Mucosa of stomach (tissue), 1 donor: ENCODE results near the gene ALDOC.

ENCODE experiments used
- H3K27me3 ChIP-seq: one replicate; pipeline ENCODE4 v1.7.0; 2013; ENCODE audit warnings: mild to moderate bottlenecking, low read length; ENCODE audit not compliant: control insufficient read depth, insufficient read depth
- H3K36me3 ChIP-seq: one replicate; pipeline ENCODE4 v1.7.0; 2013; ENCODE audit warnings: low read length; ENCODE audit not compliant: control insufficient read depth, insufficient read depth
- H3K4me1 ChIP-seq: one replicate; pipeline ENCODE4 v1.7.0; 2013; ENCODE audit warnings: mild to moderate bottlenecking, low read length; ENCODE audit not compliant: control insufficient read depth, insufficient read depth
- H3K4me3 ChIP-seq: one replicate; pipeline ENCODE4 v1.7.0; 2013; ENCODE audit warnings: low read length
- H3K9ac ChIP-seq: one replicate; pipeline ENCODE4 v1.7.0; 2013; ENCODE audit warnings: mild to moderate bottlenecking, low read length, moderate library complexity
- H3K9me3 ChIP-seq: one replicate; pipeline ENCODE4 v1.7.0; 2013; ENCODE audit warnings: mild to moderate bottlenecking, low read length, moderate library complexity; ENCODE audit not compliant: control insufficient read depth
- donor health status: Pancreatic carcinoma.

Gene ALDOC

DNA sequence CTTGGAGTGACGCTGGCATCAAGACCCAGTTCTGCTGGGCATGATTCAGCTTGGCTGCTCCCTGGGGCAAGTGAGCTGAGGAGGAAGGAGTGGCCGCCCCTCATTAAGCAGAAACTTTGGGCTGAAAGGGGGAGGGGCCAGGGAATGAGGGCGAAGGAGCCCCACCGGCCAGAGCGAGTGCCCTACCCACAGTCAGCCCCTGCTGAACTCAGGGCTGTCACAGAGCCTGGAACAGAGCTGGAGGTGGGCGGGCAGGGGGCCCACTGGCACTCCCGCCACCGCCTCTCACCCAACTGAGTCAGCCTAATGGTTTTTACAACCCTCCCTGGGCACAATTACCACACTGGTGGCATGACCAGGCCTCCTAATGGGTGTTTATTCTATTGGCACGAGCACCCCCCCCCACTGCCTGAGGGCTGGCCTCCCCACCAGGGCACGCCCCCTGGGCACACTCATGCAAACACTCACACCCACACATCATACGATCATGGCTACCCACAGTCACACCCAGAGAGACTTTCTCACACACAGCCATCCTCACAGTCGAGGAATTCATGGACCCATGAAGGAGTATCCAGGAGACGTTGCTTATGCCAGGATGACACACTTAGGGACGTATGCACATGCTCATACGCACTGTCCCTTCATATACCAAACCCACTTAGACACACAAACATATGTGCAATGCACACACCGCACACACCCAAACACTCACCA lies 43.4 kb downstream of the ALDOC start:
- H3K4me1 ChIP-seq = peaks cover 57% of the 10 kb centered on the region
- H3K27me3 ChIP-seq = peaks cover 5% of the 10 kb centered on the region
- no peak overlapping the region for H3K4me3 ChIP-seq
- no peaks in the 10 kb centered on the region for H3K9me3 ChIP-seq
- H3K9ac ChIP-seq = no peak overlapping the region
- no peaks in the 10 kb centered on the region for H3K36me3 ChIP-seq

DNA sequence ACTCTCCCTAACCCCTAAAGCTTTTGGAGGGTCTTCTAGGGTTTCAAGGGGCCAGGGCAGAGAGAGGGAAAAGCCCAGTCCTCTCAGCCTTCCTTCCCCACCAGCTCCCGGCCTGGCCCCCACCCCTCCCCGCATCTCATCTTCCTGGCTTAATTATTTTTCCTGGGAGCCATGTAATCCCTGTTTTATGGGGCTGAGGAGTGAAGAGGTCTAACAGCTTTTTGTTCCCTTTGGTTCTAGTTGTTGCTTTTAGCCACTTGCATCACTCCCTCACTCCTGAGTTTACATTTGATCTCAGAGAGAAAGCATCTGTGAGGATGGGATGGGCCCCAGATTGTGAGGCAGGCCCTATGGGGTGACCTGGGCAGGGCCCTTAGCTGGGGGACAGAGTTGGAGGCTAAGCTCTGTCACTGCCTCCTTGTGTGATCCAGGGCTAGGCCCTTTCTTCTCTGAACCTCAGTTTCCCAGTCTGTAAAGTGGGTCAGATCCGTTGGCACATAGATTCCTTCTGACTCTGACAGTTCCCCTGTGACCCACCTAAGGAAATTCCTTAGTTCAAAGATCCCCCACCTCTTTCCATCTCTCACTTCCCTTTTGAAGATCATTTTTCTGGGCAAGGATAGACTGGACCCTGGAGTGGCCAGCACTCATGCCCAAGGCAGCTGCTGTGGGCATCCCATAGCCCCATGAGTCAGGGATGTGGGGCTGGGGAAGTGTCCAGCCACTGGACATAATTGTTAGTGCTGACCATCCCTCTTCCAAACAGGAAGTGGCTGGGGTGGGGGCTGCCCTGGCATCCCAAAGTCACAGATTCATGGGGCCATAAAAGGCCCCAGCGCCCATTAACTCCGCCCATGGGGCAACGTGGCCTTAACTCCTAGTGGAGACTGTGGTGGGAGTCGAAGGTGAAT lies 44.4 kb downstream of the ALDOC start:
- Histone ChIP-seq H3K4me1 (peaks cover 64% of the 10 kb centered on the region), H3K36me3 (no peaks in the 10 kb centered on the region), H3K4me3 (no peak overlapping the region), H3K9ac (no peak overlapping the region), H3K9me3 (no peaks in the 10 kb centered on the region), H3K27me3 (peaks cover 5% of the 10 kb centered on the region)

DNA sequence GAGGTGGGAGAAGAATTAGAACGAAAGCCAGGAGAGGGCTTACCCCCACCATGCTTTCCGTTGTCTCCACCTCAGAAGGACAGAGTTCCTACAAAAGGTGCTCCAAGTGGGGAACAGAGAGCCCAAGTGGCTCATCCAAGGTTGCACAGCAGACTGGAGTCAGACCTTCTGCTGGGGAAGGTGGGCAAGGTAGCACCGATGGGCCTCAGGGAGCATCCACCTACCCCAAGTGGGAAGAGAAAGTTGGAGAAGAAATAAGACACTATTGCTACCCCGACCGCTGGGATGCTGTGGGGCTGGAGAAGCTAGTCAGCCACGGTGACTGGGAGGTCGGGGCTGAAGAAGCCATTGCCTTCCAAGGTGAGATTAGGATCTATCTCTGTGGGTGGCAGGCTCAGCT lies 45.8 kb downstream of the ALDOC start:
- H3K4me1 ChIP-seq = peaks cover 64% of the 10 kb centered on the region
- H3K9ac ChIP-seq = no peak overlapping the region
- peaks cover 5% of the 10 kb centered on the region for H3K27me3 ChIP-seq
- H3K36me3 ChIP-seq = no peaks in the 10 kb centered on the region
- H3K4me3 ChIP-seq = no peak overlapping the region
- H3K9me3 ChIP-seq = no peaks in the 10 kb centered on the region

DNA sequence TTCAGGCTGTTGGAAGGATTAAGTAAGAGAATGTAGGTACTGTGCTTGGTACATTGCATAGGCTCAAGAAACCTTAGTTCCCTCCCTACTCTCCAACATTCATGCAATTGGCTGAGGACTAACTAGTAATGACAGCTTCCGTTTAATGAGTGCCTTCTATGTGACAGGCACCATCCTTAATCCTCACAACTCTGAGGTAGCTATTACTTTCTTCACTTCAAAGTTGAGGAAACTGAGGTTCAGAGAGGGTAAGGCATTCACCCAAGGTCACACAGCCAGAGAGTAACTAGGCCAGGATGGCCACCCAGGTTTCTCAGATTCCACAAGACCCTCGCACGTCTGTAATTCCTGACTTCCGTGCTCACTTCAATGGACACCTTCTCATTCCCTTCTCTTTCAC lies 46.4 kb downstream of the ALDOC start:
- no peaks in the 10 kb centered on the region for H3K9me3 ChIP-seq
- no peak overlapping the region for H3K4me3 ChIP-seq
- no peaks in the 10 kb centered on the region for H3K36me3 ChIP-seq
- no peak overlapping the region for H3K9ac ChIP-seq
- peaks cover 5% of the 10 kb centered on the region for H3K27me3 ChIP-seq
- peaks cover 64% of the 10 kb centered on the region for H3K4me1 ChIP-seq

DNA sequence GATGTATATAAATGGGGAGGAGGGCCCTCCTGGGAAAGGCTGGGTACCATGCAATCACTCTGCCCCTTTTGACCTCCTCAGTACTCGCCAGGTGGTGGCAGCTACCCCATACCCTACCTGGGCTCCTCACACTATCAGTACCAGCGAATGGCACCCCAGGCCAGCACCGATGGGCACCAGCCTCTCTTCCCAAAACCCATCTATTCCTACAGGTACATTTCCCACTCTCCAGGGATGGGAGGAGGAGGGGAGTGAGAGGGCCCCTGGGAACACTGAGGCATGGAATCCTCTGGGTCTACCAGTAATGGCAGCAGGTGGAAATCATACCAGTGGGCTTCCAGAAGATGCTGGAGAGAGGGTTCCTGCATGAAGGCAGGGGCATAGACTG lies 47.7 kb downstream of the ALDOC start:
- Histone ChIP-seq H3K4me3 (no peak overlapping the region), H3K27me3 (peaks cover 5% of the 10 kb centered on the region), H3K9ac (no peak overlapping the region), H3K36me3 (no peaks in the 10 kb centered on the region), H3K4me1 (peaks cover 65% of the 10 kb centered on the region), H3K9me3 (no peaks in the 10 kb centered on the region)

DNA sequence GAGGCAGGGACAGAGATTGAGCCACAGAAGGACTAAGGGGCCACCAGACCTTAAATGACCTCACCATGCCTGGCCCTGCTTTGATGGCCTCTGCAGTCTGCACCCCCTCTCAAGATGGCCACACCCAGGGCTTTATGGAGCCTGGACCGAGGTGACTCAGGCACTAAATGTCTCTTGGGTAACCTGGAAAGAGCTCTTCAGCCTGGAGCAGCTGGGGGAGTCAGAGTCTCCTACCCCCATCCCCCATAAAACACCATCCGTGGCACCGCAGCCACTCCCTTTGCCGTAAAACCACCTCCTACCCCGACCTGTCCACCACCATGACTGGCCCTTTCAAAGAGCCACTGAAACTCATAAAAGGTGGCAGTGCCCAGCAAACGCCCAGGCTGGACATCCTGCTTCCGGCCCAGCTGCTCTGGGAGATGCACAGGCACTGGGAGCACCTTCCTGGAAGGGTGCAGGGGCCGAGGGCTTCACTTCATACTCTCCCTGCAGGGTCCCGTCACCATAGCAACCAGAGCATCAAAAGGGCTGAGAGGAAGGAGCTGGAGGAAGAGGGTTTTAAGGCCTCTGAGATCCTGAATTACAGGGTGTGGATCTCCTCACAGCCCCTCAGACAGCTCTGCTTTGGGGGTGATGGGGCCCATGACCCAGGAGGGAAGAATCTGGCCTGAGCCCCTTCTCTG lies 48.2 kb downstream of the ALDOC start:
- no peaks in the 10 kb centered on the region for H3K9me3 ChIP-seq
- H3K4me1 ChIP-seq = peaks cover 63% of the 10 kb centered on the region
- no peak overlapping the region for H3K9ac ChIP-seq
- no peaks in the 10 kb centered on the region for H3K36me3 ChIP-seq
- no peak overlapping the region for H3K4me3 ChIP-seq
- H3K27me3 ChIP-seq = peaks cover 5% of the 10 kb centered on the region

DNA sequence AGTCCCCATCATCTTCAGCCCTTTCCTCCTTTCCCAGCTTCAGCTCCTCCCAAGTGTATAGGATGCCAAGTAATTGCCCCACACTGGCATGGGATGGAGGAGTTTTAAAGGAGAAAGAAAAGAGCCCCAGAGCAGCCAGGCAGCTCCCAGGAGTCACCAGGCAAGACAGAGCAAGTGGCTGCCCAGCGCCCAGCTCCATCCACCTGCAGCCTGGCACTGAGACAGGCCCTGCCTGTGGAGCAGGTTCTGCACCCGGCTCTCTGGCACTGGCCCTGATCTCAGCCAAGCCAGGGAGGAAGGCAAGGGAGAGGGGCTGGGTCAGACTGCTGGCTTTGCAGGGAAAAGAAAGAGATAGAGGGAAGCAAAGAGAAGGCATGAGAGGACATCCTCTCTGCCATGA lies 48.8 kb downstream of the ALDOC start:
- H3K4me1 ChIP-seq = peaks cover 57% of the 10 kb centered on the region

DNA sequence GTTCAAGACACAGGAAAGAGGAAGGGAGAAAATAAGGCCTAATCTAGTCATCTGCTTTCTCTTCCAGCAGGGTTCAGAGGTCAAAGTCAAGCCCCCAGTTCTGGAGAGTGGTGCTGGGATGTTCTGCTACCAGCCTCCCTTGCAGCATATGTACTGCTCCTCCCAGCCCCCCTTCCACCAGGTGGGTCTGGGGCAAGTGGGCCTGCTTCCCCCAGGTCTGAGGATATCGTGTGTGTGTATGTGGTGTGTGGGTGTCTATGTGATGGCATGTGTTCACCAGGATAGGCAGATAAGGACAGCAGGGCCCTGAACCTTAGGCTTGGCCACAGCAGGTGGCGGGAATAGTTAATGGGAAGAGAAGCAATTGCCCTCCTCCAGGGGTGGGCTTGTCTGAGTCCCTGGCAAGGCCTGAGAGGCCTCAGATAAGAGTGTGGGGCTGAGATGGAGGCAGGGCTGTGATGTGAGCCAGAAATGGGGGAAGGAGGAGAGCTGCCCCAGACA lies 49.5 kb downstream of the ALDOC start:
- Histone ChIP-seq H3K36me3 (no peaks in the 10 kb centered on the region), H3K9ac (peak overlapping the region; percentile 38), H3K9me3 (no peaks in the 10 kb centered on the region), H3K4me3 (no peak overlapping the region), H3K4me1 (peaks cover 51% of the 10 kb centered on the region), H3K27me3 (peaks cover 5% of the 10 kb centered on the region)

More for the DNA sequence above, 48.8 kb downstream of the ALDOC start:
- Histone ChIP-seq H3K4me3 (no peak overlapping the region), H3K36me3 (no peaks in the 10 kb centered on the region), H3K9ac (no peak overlapping the region), H3K9me3 (no peaks in the 10 kb centered on the region), H3K27me3 (peaks cover 5% of the 10 kb centered on the region)

DNA sequence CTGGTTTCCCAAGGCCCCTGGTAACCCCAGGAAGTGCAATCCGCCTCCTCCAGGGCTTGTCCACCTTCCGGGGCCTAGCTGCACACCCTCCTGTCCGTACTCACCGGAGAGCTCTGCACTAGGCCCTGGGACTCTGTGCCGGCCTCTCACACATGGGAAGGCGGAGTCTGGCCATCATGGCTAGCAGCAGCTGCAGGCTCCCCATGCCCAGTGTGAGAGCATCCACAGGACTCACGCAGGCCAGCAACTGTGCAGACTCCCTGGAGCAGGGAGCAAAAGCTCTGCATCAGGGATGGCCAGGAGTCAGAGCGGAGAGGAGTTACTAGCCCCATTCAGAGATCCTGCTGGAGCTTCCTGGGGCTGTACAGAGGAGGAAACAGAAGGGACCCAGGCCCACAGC lies 50.3 kb downstream of the ALDOC start:
- Histone ChIP-seq H3K9ac (peak overlapping the region; percentile 32), H3K27me3 (peaks cover 1% of the 10 kb centered on the region), H3K36me3 (no peaks in the 10 kb centered on the region), H3K4me1 (peaks cover 48% of the 10 kb centered on the region), H3K9me3 (no peaks in the 10 kb centered on the region), H3K4me3 (no peak overlapping the region)

DNA sequence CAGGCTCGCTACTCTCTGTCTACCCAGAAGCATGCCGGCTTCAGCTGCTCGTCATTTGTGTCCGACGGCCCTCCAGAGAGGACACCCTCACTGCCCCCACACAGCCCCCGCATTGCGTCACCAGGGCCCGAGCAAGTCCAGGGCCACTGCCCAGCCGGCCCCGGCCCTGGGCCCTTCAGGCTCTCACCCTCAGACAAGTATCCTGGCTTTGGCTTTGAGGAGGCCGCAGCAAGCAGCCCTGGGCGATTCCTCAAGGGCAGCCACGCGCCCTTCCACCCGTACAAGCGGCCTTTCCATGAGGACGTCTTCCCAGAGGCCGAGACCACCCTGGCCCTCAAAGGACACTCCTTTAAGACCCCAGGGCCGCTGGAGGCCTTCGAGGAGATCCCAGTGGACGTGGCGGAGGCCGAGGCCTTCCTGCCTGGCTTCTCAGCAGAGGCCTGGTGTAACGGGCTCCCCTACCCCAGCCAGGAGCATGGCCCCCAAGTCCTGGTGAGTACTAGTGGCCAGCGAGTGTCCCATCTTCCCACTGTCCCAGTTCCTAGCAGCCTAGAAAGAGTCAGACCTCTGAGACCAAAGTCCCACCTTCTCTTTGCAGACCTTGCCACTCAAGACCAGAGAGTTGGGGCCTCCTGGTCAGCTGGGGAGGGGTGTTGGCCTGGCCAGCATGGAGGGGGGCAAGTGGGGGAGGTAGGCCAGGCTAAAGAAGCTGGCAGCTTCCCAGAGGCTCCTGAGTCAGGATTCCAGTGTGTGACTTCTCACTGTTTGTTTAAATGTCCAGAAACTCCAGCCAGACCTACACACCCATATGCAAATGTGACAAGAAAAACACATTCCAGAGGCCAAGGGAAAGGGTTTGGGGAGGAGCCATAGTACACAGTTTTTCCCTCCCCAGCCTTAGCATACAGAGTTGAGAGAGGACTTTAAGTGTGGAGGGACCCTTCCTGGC lies 51.9 kb downstream of the ALDOC start:
- Histone ChIP-seq H3K4me3 (no peak overlapping the region), H3K9me3 (no peaks in the 10 kb centered on the region), H3K4me1 (peaks cover 48% of the 10 kb centered on the region), H3K9ac (peak overlapping the region; percentile 40), H3K27me3 (no peaks in the 10 kb centered on the region), H3K36me3 (no peaks in the 10 kb centered on the region)

DNA sequence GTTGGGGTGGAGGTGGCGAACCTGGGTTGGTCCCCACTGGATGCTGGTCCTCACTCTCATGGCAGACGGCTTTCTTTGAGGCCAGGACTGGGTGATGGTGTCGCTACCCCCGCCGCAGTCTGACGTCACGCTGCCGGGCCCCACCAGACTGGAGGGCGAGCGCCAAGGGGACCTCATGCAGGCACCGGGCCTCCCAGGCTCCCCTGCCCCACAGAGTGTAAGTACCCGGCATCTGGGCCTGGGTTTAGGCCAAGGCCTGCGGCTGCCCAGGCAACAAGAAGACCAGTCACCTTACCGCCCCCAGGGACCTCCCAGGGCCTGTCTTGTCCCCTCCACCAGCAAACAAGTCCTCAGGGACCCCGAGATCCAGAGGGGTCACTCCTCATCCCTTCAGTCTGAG lies 52.8 kb downstream of the ALDOC start:
- H3K4me1 ChIP-seq = peaks cover 48% of the 10 kb centered on the region
- no peaks in the 10 kb centered on the region for H3K9me3 ChIP-seq
- H3K4me3 ChIP-seq = no peak overlapping the region
- no peaks in the 10 kb centered on the region for H3K36me3 ChIP-seq
- H3K27me3 ChIP-seq = no peaks in the 10 kb centered on the region
- peak overlapping the region; percentile 40 for H3K9ac ChIP-seq
